Activated naive CD8-positive, alpha-beta T cell treated with anti-CD3 and anti-CD28 coated beads, Interleukin-2, amount 10 ng/mL, durations not matched to agents 7 days and 5 days (primary cell): ENCODE results near the gene AIF1. TPM values are rescaled to one million over a fixed set of nuclear protein-coding genes. Genes with fewer than 3 reads are reported as not detected.

ENCODE experiments used
- ATAC-seq: fragments of 150-1000 bp; cut with Tn5 transposase; one replicate; pipeline ENCODE4 v1.10.0; 2021; ENCODE audit warnings: low read depth, moderate library complexity
- POLR2A ChIA-PET: fragments of 350-600 bp; sonication (Branson Sonifier 250); formaldehyde crosslinking; loops from one replicate; lab custom pipeline; 2021; ENCODE audit warnings: antibody characterized with exemption; lab: Charles Lee
- DNase-seq: peaks from one replicate; pipeline ENCODE4 v3.0.0; 2021
- H3K27ac Mint-ChIP-seq: one replicate; pipeline ENCODE4 v1.8.0; 2022; ENCODE audit warnings: mild to moderate bottlenecking, mixed read lengths
- H3K27me3 Mint-ChIP-seq: one replicate; pipeline ENCODE4 v1.8.0; 2022; ENCODE audit warnings: mild to moderate bottlenecking, moderate library complexity, mixed read lengths
- H3K36me3 Mint-ChIP-seq: one replicate; pipeline ENCODE4 v1.8.0; 2021; ENCODE audit warnings: mild to moderate bottlenecking, mixed read lengths
- H3K4me1 Mint-ChIP-seq: one replicate; pipeline ENCODE4 v1.8.0; 2021; ENCODE audit warnings: mixed read lengths
- H3K4me3 Mint-ChIP-seq: one replicate; pipeline ENCODE4 v1.8.0; 2022; ENCODE audit warnings: mild to moderate bottlenecking, moderate library complexity, mixed read lengths
- H3K9me3 Mint-ChIP-seq: one replicate; pipeline ENCODE4 v1.8.0; 2021; ENCODE audit warnings: mixed read lengths
- total RNA-seq, 2 experiments: library from RNA; stranded (reverse); gene quantifications; one replicate each; pipeline ENCODE4 v1.2.3, GENCODE V29; 2021

The AIF1 gene
- total RNA-seq, 2 experiments from 2014 or later = 117 to 118 TPM

GRCh38 chr6:31660381-31661261 is 45.6 kb downstream of the AIF1 start, which contains the start of gene C6orf47:
C6orf47 (minus strand) TSS chr6:31660778; CDS start chr6:31659947, 831 bp downstream.
- Mint-ChIP-seq H3K4me1 (peaks cover 56% of the 10 kb centered on the region), H3K36me3 (peaks cover 44% of the 10 kb centered on the region), H3K4me3 (peak within 1 kb of the TSS; percentile 92), H3K9me3 (no peaks in the 10 kb centered on the region), H3K27ac (peak within 1 kb of the TSS; percentile 89), H3K27me3 (no peaks in the 10 kb centered on the region)
- DNase-seq = peak; percentile 88
- POLR2A ChIA-PET = interaction anchor here (0.6 to 7.0 kb wide), 13 partner anchors 8 to 242 kb away, joined by 3 to 138 read pairs (median 4); partner anchors contain the start of genes ABHD16A, APOM, BAG6 and CLIC1
- peak; percentile 69 for ATAC-seq

DNA sequence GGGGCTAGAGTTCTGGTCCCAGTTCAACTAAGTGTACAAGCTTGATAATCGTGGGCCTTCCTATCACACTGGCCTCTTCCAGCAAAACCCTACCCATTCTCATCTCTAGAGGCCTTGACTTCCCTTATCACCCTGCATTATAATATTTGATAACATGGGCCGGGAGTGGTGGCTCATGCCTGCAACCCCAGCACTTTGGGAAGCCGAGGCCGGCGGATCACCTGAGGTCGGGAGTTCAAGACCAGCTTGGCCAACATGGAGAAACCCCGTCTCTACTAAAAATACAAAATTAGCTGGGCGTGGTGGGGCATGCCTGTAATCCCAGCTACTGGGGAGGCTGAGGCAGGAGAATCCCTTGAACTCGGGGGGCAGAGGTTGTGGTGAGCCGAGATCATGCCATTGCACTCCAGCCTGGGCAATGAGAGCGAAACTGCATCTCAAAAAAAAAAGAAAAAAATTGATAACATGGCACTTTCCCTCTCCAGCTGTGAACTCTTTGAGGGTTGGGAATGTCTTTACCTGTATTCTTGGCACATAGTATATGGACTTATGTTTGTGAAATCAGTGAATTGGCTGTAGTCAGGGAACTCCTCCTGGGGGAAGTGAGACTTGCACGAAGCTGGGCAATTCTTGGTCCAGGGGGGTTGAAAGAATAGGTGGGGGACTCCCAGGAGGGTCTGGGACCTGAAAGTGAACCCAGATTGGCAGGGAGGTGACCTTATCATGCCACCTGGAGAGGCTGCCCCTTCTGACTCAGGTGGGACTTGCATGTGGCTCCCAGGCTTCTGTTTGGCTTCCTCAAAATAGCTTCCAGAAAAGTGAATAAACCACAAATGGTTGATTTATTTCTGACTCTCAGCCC is 46.5 kb downstream of the AIF1 start:
- H3K27me3 Mint-ChIP-seq = no peaks in the 10 kb centered on the region
- POLR2A ChIA-PET = interaction anchor here (0.6 to 7.0 kb wide), 13 partner anchors 8 to 241 kb away, joined by 3 to 138 read pairs (median 4); partner anchors contain the start of genes ABHD16A, APOM, BAG6 and CLIC1
- H3K9me3 Mint-ChIP-seq = no peaks in the 10 kb centered on the region
- peaks cover 52% of the 10 kb centered on the region for H3K4me1 Mint-ChIP-seq
- ATAC-seq = no peak
- no peak for DNase-seq
- H3K36me3 Mint-ChIP-seq = peaks cover 48% of the 10 kb centered on the region
- H3K27ac Mint-ChIP-seq = peak overlapping the region; percentile 79
- peak overlapping the region; percentile 92 for H3K4me3 Mint-ChIP-seq

- Mint-ChIP-seq H3K4me3 (peak overlapping the region; percentile 68), H3K4me1 (peaks cover 54% of the 10 kb centered on the region), H3K9me3 (no peaks in the 10 kb centered on the region), H3K27ac (peak overlapping the region; percentile 45), H3K27me3 (no peaks in the 10 kb centered on the region), H3K36me3 (peaks cover 51% of the 10 kb centered on the region)
- POLR2A ChIA-PET = interaction anchor here (0.6 to 7.0 kb wide), 5 partner anchors 9 to 179 kb away, joined by 3 to 138 read pairs (median 4); partner anchors contain the start of genes APOM, BAG6 and LSM2
- DNase-seq (no peak), ATAC-seq (no peak)
These were observed 47.2 kb downstream of the AIF1 start for GRCh38 chr6:31662124-31662723.

DNA sequence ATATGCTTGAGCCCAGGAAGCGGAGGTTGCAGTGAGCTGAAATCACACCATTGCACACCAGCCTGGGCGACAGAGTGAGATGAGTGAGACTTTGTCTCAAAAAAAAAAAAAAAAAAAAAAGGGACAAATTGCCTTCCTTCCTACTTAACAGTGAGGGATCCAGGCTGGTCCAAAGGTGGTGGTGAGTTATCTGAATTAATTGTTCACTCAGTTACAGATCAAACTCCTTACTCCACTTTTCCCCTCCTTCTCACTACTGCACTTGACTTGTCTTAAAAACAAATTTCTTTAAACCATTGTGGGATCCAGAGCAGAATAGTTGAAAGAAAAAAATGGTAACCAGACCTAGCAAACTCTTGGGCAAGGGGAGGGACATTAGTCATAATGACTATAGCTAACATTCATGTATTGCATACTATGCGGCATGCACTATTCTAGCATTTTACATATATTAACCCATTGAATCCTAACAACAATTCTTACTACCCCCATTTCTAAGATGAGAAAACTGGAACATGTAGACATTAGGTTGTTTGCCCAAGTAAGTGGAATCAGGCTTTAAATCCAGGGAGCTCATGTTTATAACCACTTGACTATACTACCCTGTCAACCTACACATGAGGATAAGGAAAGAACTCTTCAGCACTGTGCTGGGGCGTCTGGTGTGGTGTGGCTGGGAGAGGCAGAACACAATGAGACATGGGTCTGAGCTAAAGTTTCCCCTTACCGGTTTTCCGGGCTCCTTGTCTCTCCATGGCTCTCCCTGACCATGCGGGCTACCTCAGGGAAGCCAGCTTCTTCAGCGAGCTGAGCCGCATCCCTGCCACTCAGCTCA is 48.3 kb downstream of the AIF1 start:
- DNase-seq = no peak
- H3K4me1 Mint-ChIP-seq = peaks cover 52% of the 10 kb centered on the region
- no peaks in the 10 kb centered on the region for H3K9me3 Mint-ChIP-seq
- H3K36me3 Mint-ChIP-seq = peaks cover 55% of the 10 kb centered on the region
- peak overlapping the region; percentile 96 for H3K4me3 Mint-ChIP-seq
- H3K27me3 Mint-ChIP-seq = no peaks in the 10 kb centered on the region
- no peak for ATAC-seq
- POLR2A ChIA-PET = interaction anchor here (0.8 to 7.0 kb wide), 9 partner anchors 10 to 159 kb away, joined by 3 to 138 read pairs (median 6); partner anchors contain the start of genes ABHD16A, APOM, BAG6 and CLIC1
- peak overlapping the region; percentile 98 for H3K27ac Mint-ChIP-seq

DNA sequence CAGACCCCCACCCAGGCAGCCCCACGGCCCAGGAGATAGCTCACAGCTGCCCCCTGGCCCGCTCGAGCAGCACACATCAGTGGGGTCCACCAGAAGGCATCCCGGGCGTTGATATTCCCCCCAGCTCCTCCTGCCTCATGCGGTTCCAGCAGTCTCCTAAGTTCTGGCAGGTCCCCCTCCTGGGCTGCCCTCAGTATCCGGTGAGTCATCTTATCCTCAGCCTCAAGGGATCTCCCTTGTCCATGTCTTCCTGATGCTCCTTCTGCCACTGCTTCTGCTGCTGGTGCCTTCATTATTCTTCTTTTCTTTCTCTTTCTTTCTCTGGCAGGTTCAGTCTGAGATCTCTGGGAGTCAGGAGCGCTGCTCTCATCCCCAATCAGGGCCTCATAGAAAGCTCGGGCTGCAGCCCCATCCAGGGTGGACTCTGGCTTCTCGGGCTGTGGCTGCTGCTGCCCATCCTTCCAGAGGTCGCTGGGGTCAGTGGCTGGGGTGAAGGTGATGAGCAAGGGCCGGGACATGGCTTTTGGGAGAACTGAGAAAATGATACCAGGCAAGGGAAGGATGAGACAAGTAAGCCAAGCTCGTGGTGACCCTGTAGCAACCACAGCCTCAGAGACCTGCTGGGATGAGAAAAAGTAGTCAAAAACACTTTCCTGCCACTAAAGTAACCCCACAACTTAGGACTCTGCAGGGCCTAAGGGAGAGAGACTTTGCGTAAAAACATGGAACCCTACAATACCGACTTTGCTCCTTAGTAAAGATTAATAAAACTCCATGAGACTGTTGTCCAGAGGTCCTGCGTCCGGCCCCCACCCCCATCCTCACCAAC is 49.1 kb downstream of the AIF1 start:
- H3K36me3 Mint-ChIP-seq = peaks cover 57% of the 10 kb centered on the region
- H3K4me1 Mint-ChIP-seq = peaks cover 45% of the 10 kb centered on the region
- POLR2A ChIA-PET = interaction anchor here (0.7 to 7.0 kb wide), 29 partner anchors 10 to 1123 kb away, joined by 3 to 138 read pairs (median 4); partner anchors contain the start of genes ABHD16A, APOM, BAG6 and CLIC1
- H3K9me3 Mint-ChIP-seq = no peaks in the 10 kb centered on the region
- peak overlapping the region; percentile 96 for H3K4me3 Mint-ChIP-seq
- no peaks in the 10 kb centered on the region for H3K27me3 Mint-ChIP-seq
- ATAC-seq (no peak), DNase-seq (no peak)
- peak overlapping the region; percentile 98 for H3K27ac Mint-ChIP-seq

DNA sequence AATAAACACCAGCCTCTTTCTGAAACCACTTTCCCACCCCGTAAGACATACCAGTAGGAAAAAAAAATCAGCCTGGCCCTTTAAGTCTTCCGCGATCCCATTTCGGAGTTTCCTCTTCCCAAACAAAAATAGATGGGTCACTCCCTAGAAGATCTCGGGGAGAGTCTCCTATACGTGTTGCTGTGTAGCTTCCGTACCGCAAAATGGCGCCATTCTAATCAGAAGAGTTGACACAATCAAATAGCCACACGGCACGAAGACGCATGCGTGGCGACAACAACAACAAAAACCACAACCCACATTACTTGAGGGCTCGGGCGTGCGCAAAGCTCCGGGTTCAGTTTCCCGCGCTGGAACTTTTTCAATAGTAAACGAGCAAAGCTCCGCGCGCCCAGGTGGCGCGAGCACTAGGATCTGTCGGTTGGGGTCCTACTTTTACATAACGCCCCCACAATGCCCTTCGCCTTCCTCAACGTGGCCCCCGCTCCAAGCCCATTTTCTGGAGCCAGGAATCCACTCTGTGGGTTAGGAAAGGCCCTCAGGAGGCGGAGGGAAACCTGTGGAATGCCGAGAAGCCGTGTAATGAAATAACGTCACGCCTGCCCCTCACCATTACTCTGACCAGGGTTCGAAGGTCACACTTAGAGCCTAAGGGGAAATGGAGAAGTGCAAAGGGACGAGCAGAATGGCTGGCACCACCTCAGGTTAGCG is 49.9 kb downstream of the AIF1 start, which contains the start of gene GPANK1:
TSS of gene GPANK1 (minus strand) at position 208 of the 711 bp plus-strand sequence. CDS start 519 bp downstream, outside the sequence.
- POLR2A ChIA-PET = interaction anchor here (0.7 to 7.0 kb wide), 27 partner anchors 9 to 1124 kb away, joined by 3 to 138 read pairs (median 4); partner anchors contain the start of genes APOM, BAG6, CLIC1 and DDAH2
- peak within 1 kb of the TSS; percentile 96 for H3K4me3 Mint-ChIP-seq
- DNase-seq (peak; percentile 86), ATAC-seq (peak; percentile 27)
- peak within 1 kb of the TSS; percentile 98 for H3K27ac Mint-ChIP-seq
- peaks cover 56% of the 10 kb centered on the region for H3K36me3 Mint-ChIP-seq
- H3K4me1 Mint-ChIP-seq = peaks cover 42% of the 10 kb centered on the region
- no peaks in the 10 kb centered on the region for H3K9me3 Mint-ChIP-seq
- H3K27me3 Mint-ChIP-seq = no peaks in the 10 kb centered on the region

DNA sequence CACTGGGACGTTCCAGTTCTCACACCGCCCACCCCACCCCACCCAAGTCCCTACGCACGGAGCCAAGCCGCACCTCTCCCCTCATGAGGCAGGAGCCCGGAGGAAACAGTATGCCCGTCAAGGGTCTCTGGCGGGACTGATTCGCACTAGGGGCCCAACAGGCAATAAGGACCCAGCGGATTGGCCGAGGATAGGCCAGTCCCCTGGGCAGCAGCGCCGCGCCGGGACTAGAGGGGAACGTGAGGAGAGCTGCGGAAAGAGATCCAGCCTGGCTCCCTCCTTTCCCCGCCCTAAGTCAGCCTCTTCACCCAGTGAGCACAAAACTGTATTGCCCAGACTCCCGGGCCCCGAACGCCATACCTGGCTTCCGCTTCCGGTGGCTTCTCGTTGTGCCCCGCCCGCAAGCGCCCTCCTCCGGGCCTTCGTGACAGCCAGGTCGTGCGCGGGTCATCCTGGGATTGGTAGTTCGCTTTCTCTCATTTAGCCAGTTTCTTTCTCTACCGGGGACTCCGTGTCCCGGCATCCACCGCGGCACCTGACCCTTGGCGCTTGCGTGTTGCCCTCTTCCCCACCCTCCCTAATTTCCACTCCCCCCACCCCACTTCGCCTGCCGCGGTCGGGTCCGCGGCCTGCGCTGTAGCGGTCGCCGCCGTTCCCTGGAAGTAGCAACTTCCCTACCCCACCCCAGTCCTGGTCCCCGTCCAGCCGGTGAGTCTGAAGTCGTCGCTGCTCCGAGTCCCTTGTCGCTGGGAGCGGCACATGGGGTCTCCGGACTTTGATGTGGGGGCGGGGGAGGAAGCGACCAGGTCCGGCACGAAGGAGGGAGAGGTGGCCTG is 50.7 kb downstream of the AIF1 start, which contains the start of gene CSNK2B:
TSS of gene CSNK2B (plus strand) at position 580 of the 836 bp plus-strand sequence. CDS start 752 bp downstream, outside the sequence.
- Mint-ChIP-seq H3K27ac (peak within 1 kb of the TSS; percentile 98), H3K4me1 (peaks cover 42% of the 10 kb centered on the region), H3K27me3 (no peaks in the 10 kb centered on the region), H3K9me3 (no peaks in the 10 kb centered on the region), H3K4me3 (peak within 1 kb of the TSS; percentile 96), H3K36me3 (peaks cover 60% of the 10 kb centered on the region)
- DNase-seq (peak; percentile 95), ATAC-seq (peak; percentile 86)
- POLR2A ChIA-PET = interaction anchor here (1.0 to 7.0 kb wide), 19 partner anchors 13 to 453 kb away, joined by 3 to 138 read pairs (median 5); partner anchors contain the start of genes APOM, BAG6, CLIC1 and DDX39B

DNA sequence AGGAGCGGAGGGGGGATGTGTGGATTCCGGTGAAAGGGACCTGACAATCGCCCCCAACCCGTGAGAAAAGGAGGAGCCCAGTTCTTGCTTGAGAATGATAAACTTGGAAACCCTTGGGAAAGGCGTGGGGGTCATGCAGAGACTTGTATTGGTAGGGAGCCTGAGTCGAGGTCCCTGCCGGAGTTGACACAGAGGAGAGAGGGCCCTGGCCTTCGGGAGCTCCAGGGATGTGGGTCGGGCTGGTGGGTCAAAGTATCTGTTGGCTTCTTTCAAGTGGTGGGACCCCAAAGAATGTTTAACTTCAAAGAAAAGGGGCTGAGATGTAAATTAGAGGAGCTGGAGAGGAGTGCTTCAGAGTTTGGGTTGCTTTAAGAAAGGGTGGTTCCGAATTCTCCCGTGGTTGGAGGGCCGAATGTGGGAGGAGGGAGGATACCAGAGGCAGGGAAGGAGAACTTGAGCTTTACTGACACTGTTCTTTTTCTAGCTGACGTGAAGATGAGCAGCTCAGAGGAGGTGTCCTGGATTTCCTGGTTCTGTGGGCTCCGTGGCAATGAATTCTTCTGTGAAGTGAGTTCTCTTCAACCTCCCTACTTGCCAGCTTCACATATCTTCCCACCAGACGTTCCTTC is 51.4 kb downstream of the AIF1 start:
- peaks cover 35% of the 10 kb centered on the region for H3K4me1 Mint-ChIP-seq
- ATAC-seq = no peak
- H3K27me3 Mint-ChIP-seq = no peaks in the 10 kb centered on the region
- DNase-seq = no peak
- no peaks in the 10 kb centered on the region for H3K9me3 Mint-ChIP-seq
- peaks cover 61% of the 10 kb centered on the region for H3K36me3 Mint-ChIP-seq
- H3K27ac Mint-ChIP-seq = peak overlapping the region; percentile 98
- H3K4me3 Mint-ChIP-seq = peak overlapping the region; percentile 96
- POLR2A ChIA-PET = interaction anchor here (0.9 to 7.0 kb wide), 6 partner anchors 13 to 161 kb away, joined by 3 to 138 read pairs (median 14); partner anchors contain the start of genes APOM, BAG6, CLIC1 and HSPA1B
